Vagina (tissue), 2 donors: ENCODE results near the gene METTL1.

Source experiments
- CTCF ChIP-seq, 3 experiments: fragments of 450-650 bp in 2 of 3; fragments of 200-600 bp in 1 of 3; sonication (generic) in 1 of 3; IDR thresholded peaks; one replicate each; pipeline ENCODE4 v1.5.1; 2017 to 2019; ENCODE audit warnings: antibody characterized with exemption in 3 of 3, mild to moderate bottlenecking in 2 of 3, moderate library complexity in 2 of 3
- POLR2A ChIP-seq, 2 donors: fragments of 450-650 bp; IDR thresholded peaks; one replicate each; pipeline ENCODE4 v1.6.1; 2017; ENCODE audit warnings: antibody characterized with exemption in 2 of 2, mild to moderate bottlenecking in 2 of 2, moderate library complexity in 2 of 2

GRCh38 chr12:57763881-57764661, 7.8 kb downstream of the METTL1 start:
- TF ChIP-seq CTCF (IDR thresholded peaks at IDR 0.05) (no peak), POLR2A (IDR thresholded peaks at IDR 0.05) (no peak)
